ENCODE measurements around the gene ARMC6. TPM values are rescaled to one million over a fixed set of nuclear protein-coding genes. Genes with fewer than 3 reads are reported as not detected.

Gene ARMC6
- total and polyA plus RNA-seq, 2 of the 13 experiments (the other 11 are each of a cell fraction or from before 2014, with no cell fraction given): 16.2 to 36.8 TPM

- TF ChIP-seq ZNF773 (CRISPR knock-in tag; IDR thresholded peaks at IDR 0.05; ENCODE audit: borderline replicate concordance) (peak; percentile 61; the same call in 1 of the 2 replicates), ZNF296 (CRISPR knock-in tag; conservative IDR thresholded peaks at IDR 0.05) (no peak), IKZF5 (CRISPR knock-in tag; IDR thresholded peaks at IDR 0.05) (peak; percentile 88), RERE (CRISPR knock-in tag; IDR thresholded peaks at IDR 0.05; ENCODE audit: low read depth) (no peak), CENPT (CRISPR knock-in tag; IDR thresholded peaks at IDR 0.05; ENCODE audit: low read depth) (peak; percentile 37; the same call in 1 of the 2 replicates), TERF1 (CRISPR knock-in tag; IDR thresholded peaks at IDR 0.05) (no peak), TARDBP (CRISPR knock-in tag; IDR thresholded peaks at IDR 0.05) (peak; percentile 82; the same call in 1 of the 2 replicates), EP300 (IDR thresholded peaks at IDR 0.05; ENCODE audit: low read depth in 2 of 2, low read length in 2 of 2) (no peak), EP300 (CRISPR knock-in tag; IDR thresholded peaks at IDR 0.05; ENCODE audit: borderline replicate concordance) (peak; percentile 39), DNMT3B (CRISPR knock-in tag; conservative IDR thresholded peaks at IDR 0.05) (peak; percentile 84; the same call in 1 of the 2 replicates), ZSCAN21 (CRISPR knock-in tag; IDR thresholded peaks at IDR 0.05; ENCODE audit: borderline replicate concordance) (no peak; the same call in 1 of the 2 replicates), ZNF737 (CRISPR knock-in tag; IDR thresholded peaks at IDR 0.05; ENCODE audit: borderline replicate concordance) (no peak), RFX5 (IDR thresholded peaks at IDR 0.05; ENCODE audit: low read depth, low read length) (no peak), ZBTB43 (CRISPR knock-in tag; conservative IDR thresholded peaks at IDR 0.05) (0 out of 2 replicates have a peak, but pooled peaks have one; percentile 41), SMAD1 (CRISPR knock-in tag; IDR thresholded peaks at IDR 0.05; ENCODE audit: borderline replicate concordance, low read depth) (peak; percentile 91; the same call in 1 of the 2 replicates), ZKSCAN5 (CRISPR knock-in tag; IDR thresholded peaks at IDR 0.05) (no peak), ZNF572 (CRISPR knock-in tag; IDR thresholded peaks at IDR 0.05) (no peak), ZNF878 (CRISPR knock-in tag; IDR thresholded peaks at IDR 0.05) (no peak), THAP7 (CRISPR knock-in tag; IDR thresholded peaks at IDR 0.05) (no peak)
Measured at GRCh38 chr19:19033426-19034203, at the start of gene ARMC6, which contains the start of gene SUGP2 (continued).

Data from HepG2 (cell line).